Breast epithelium (tissue), 3 donors: ENCODE data around the gene UNC13B.

Experiments used
- POLR2A ChIP-seq: fragments of 450-650 bp; IDR thresholded peaks from one replicate; pipeline ENCODE4 v1.6.1; 2016; ENCODE audit warnings: antibody characterized with exemption, mild to moderate bottlenecking, moderate library complexity
- POLR2AphosphoS5 ChIP-seq, 3 donors: sonication (generic); formaldehyde crosslinking; IDR thresholded peaks; one replicate each; pipeline ENCODE4 v1.6.1; 2017; ENCODE audit warnings: antibody characterized with exemption in 3 of 3
- TF ChIP-seq, protein P1 (sequence below), 3 donors: fragments of 450-650 bp; IDR thresholded peaks; one replicate each; pipeline ENCODE4 v1.5.1; 2016 to 2017; ENCODE audit warnings: antibody characterized with exemption in 3 of 3, mild to moderate bottlenecking in 3 of 3, moderate library complexity in 3 of 3

- TF ChIP-seq, protein P1, sequence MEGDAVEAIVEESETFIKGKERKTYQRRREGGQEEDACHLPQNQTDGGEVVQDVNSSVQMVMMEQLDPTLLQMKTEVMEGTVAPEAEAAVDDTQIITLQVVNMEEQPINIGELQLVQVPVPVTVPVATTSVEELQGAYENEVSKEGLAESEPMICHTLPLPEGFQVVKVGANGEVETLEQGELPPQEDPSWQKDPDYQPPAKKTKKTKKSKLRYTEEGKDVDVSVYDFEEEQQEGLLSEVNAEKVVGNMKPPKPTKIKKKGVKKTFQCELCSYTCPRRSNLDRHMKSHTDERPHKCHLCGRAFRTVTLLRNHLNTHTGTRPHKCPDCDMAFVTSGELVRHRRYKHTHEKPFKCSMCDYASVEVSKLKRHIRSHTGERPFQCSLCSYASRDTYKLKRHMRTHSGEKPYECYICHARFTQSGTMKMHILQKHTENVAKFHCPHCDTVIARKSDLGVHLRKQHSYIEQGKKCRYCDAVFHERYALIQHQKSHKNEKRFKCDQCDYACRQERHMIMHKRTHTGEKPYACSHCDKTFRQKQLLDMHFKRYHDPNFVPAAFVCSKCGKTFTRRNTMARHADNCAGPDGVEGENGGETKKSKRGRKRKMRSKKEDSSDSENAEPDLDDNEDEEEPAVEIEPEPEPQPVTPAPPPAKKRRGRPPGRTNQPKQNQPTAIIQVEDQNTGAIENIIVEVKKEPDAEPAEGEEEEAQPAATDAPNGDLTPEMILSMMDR (IDR thresholded peaks at IDR 0.05), result no peak
- TF ChIP-seq POLR2A, result no peak
- no peak for TF ChIP-seq POLR2AphosphoS5 (IDR thresholded peaks at IDR 0.05)
These were observed 3.1 kb upstream of the UNC13B start for GRCh38 chr9:35158501-35159280.
